ENCODE data around the gene AHRR.

- TF ChIP-seq ESRRA (IDR thresholded peaks at IDR 0.05; ENCODE audit: borderline replicate concordance, low read length) (no peak), RAD21 (conservative IDR thresholded peaks at IDR 0.05 in 1 of 2, IDR thresholded peaks at IDR 0.05 in 1 of 2) (no peak), USF2 (IDR thresholded peaks at IDR 0.05) (no peak)
Observed at GRCh38 chr5:428219-428618, 106.7 kb downstream of the AHRR start.
